Activated naive CD4-positive, alpha-beta T cell treated with anti-CD3 and anti-CD28 coated beads, Interleukin-2, amount 50 U/mL, for 24 hours (primary cell): ENCODE results near the gene PLBD2.

Experiments used
- H3K27ac Mint-ChIP-seq: one replicate; pipeline ENCODE4 v1.8.0; 2021; ENCODE audit warnings: mild to moderate bottlenecking, mixed read lengths
- H3K27me3 Mint-ChIP-seq: one replicate; pipeline ENCODE4 v1.8.0; 2021; ENCODE audit warnings: mixed read lengths
- H3K36me3 Mint-ChIP-seq: one replicate; pipeline ENCODE4 v1.8.0; 2021; ENCODE audit warnings: mixed read lengths
- H3K4me1 Mint-ChIP-seq: one replicate; pipeline ENCODE4 v1.8.0; 2021; ENCODE audit warnings: mixed read lengths
- H3K4me3 Mint-ChIP-seq: one replicate; pipeline ENCODE4 v1.8.0; 2021; ENCODE audit warnings: mild to moderate bottlenecking, mixed read lengths
- H3K9me3 Mint-ChIP-seq: one replicate; pipeline ENCODE4 v1.8.0; 2021; ENCODE audit warnings: mixed read lengths

Gene PLBD2

DNA sequence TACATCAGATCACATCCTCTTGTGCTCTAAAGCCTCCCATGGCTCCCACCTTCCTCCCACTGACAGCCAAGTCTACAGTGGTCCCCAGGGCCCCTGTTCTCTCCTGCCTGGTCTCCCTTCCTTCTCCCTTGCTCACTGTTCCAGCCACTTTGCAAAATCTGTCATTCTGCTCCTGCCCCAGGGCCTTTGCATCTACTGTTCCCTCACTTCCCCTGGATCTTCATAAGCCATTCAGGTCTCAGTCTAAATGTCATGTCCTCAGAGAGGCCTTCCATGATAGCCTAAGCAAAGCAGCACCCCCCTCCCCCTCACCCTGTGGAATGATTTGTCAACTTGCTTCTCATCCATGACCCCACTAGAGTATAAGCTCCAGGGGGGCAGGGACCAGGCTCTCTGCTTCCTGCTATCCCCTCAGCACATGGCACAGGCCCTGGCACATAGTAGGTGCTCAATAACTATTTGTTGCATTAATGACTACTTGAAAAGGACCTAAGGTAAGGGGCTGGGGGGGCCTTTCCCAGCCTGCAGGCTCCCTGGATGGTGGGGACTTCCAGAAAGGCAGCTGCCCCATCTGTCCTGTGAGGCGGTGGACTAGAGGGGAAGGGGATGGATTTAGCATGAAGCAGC lies 28.5 kb upstream of the PLBD2 start:
- peak overlapping the region; percentile 57 for H3K27ac Mint-ChIP-seq
- H3K9me3 Mint-ChIP-seq: no peaks in the 10 kb centered on the region
- no peaks in the 10 kb centered on the region for H3K27me3 Mint-ChIP-seq
- peaks cover 19% of the 10 kb centered on the region for H3K36me3 Mint-ChIP-seq
- peaks cover 69% of the 10 kb centered on the region for H3K4me1 Mint-ChIP-seq
- no peak overlapping the region for H3K4me3 Mint-ChIP-seq

DNA sequence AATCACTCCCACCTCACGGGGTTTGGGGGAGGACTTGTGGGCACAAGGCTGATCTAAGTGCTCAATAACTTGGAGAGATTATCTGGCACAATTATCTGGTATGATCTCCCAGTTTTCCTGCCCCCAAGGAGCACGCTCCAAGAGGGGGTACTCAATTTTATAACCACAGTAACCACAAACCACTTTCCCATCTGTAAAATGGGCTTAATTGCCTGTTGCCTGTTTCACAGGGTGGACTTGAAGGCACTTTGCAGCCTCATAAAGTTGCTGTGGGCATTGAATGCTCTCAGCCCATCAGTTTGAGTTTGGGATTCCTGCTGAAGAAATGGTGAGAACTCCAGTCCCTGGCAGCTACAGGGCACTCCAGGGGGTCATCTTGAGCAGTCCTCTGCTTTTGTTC lies 27.9 kb upstream of the PLBD2 start:
- Mint-ChIP-seq H3K4me3 (no peak overlapping the region), H3K36me3 (peaks cover 17% of the 10 kb centered on the region), H3K4me1 (peaks cover 66% of the 10 kb centered on the region), H3K27me3 (no peaks in the 10 kb centered on the region), H3K9me3 (no peaks in the 10 kb centered on the region), H3K27ac (peak overlapping the region; percentile 72)

DNA sequence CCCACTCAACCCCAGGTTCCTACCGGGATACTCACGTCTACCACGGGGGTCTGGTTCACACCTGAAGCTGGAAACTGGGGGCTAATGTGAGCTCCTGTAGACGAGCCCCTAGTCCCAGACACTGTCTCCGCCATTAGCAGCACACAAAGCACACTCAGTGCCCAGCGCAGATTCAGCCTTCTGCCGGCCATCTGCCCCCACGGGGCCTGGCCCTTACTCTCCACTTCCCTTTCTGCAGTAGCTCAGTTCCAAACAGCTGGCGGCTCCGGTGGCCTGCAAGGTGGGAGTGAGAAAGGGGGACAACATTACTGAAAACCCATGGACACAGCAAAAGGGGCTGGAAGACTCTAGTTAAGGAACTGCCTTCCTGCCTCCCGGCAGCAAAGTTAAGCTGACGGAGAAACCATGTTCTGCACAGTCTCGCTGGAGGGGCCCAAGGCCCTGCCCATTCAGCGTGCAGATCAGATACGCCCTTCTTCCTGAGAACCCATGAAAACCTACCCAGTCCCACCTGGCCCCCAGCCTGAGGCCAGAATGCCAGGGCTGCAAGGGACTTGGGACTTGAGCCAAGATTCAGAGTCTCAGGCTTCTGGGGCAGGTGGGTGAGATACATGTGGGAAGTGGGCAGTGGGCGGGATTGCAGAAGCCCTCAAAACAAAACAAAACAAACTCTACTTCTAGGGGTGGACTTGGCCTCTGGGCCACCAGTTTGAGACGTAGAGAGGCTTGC lies 25.5 kb upstream of the PLBD2 start:
- H3K27ac Mint-ChIP-seq: peak overlapping the region; percentile 30
- H3K36me3 Mint-ChIP-seq: peaks cover 12% of the 10 kb centered on the region
- no peaks in the 10 kb centered on the region for H3K27me3 Mint-ChIP-seq
- H3K4me1 Mint-ChIP-seq: peaks cover 59% of the 10 kb centered on the region
- peak overlapping the region; percentile 97 for H3K4me3 Mint-ChIP-seq
- H3K9me3 Mint-ChIP-seq: no peaks in the 10 kb centered on the region

DNA sequence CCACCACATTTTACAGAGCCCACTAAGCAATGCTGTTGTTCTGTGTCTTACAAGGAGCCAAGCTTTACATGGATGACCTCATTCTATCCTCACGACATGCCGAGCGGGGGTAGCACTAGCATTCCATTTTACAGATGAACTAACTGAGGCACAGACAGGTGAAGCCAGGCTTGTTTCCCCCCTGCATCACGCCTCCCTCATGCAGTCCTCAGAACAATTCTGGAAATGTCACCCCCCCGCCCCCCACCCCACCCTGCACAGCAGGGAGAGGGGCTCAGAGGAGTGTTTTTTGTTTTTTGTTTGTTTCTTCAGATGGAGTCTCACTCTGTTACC lies 25.0 kb upstream of the PLBD2 start:
- peaks cover 55% of the 10 kb centered on the region for H3K4me1 Mint-ChIP-seq
- H3K27me3 Mint-ChIP-seq: no peaks in the 10 kb centered on the region
- no peak overlapping the region for H3K27ac Mint-ChIP-seq
- no peaks in the 10 kb centered on the region for H3K9me3 Mint-ChIP-seq
- H3K36me3 Mint-ChIP-seq: peaks cover 10% of the 10 kb centered on the region
- H3K4me3 Mint-ChIP-seq: peak overlapping the region; percentile 97

DNA sequence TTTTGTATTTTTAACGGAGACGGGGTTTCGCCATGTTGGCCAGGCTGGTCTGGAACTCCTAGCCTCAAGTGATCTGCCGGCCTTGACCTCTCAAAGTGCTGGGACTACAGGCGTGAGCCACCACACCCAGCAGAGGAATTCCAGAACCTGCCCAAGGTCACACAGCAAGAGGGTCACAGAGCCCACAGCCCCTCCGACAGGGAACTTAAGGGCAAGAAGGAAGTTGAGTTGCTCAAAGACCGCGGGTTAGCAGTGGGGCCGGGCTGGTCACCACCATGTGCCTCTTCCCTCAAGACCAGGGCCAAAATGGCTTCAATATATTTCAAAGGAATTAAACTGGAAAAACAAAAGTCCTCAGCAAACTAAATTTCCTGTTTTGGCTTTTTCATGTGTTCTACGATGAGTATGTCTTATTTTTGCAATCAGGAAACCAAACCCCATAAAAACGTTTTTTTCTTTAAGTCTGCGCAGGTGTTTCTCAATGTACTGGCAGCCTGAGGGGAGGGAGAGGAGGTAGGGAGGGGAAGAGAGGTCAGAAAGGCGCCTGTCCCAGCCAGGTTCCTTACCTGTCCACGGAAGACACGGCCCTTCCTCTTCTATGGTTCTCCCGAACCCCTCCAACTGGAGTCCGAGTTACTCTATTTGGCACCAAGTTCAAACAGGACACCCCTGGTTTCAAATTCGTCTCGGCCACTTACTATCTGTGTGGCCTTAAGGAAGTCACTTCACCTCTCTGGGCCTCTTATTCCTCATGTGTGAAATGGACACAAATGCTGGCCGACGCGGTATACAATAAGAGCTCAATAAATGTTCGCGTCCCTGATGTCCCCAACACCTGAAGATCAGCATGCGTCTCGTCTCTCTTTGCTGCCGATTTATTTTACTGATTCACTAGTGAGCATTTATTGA lies 24.3 kb upstream of the PLBD2 start:
- peaks cover 47% of the 10 kb centered on the region for H3K4me1 Mint-ChIP-seq
- peaks cover 8% of the 10 kb centered on the region for H3K36me3 Mint-ChIP-seq
- peak overlapping the region; percentile 83 for H3K27ac Mint-ChIP-seq
- no peaks in the 10 kb centered on the region for H3K27me3 Mint-ChIP-seq
- H3K4me3 Mint-ChIP-seq: peak overlapping the region; percentile 97
- H3K9me3 Mint-ChIP-seq: no peaks in the 10 kb centered on the region

DNA sequence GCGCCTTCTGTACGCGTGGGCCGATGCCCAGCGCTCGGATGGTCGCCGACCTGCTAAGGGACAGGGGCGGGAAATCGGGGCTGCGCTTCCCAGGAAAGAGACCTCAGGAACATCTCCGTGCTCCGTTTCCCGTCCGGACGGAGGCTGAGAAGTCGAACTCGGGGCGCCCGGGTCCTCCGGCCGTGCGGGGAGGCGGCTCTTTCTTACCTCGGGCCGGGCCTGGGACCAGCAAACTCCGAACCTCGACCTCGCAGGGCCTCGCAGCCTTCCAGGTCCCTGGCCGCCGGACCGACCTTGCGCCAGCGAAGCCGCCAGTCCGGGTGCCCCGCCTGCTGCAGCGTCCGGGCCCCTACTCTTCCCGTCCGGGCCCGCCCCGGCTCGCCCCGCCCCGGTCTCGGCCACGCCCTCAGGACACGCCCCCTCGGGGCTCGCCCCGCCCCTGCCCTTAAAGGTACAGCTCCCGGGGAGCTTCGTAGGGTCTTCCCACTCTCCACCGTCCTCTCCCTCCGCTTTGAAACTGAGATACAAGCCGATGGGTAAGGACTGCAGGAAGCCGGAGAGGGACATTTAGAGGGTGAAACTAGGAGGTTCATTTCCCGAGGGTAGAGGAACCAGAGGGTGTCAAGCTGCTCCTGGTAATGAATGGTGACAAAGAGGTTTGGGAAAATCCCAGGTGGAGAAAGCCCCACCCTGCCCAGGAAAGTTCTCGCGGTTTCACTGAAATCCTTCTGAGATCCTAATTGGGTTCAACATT lies 23.4 kb upstream of the PLBD2 start, which contains the start of gene SLC8B1:
Gene SLC8B1, minus strand, starts transcription at position 324 of the 754 bp plus-strand sequence. CDS start 2,231 bp downstream, outside the sequence.
- H3K9me3 Mint-ChIP-seq: no peaks in the 10 kb centered on the region
- peak within 1 kb of the TSS; percentile 97 for H3K4me3 Mint-ChIP-seq
- H3K4me1 Mint-ChIP-seq: peaks cover 39% of the 10 kb centered on the region
- H3K27ac Mint-ChIP-seq: peak within 1 kb of the TSS; percentile 83
- peaks cover 6% of the 10 kb centered on the region for H3K36me3 Mint-ChIP-seq
- no peaks in the 10 kb centered on the region for H3K27me3 Mint-ChIP-seq

DNA sequence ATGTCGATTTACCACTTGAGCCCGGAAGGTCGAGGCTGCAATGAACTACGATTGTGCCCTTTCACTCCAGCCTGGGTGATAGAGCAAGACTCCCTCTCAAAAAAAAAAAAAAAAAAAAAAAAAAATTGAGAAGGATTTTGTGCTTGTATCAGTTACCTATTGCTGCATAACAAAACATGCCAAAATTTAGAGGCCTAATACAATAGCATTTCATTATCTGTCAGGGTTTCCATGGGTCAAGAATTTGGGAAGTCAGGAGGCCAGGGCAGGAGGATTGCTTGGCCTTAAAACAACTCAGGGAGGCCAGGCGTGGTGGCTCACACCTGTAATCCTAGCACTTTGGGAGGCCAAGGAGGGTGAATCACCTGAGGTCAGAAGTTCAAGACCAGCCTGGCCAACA lies 18.8 kb upstream of the PLBD2 start:
- H3K27ac Mint-ChIP-seq: no peak overlapping the region
- peaks cover 4% of the 10 kb centered on the region for H3K4me1 Mint-ChIP-seq
- no peak overlapping the region for H3K4me3 Mint-ChIP-seq
- no peaks in the 10 kb centered on the region for H3K27me3 Mint-ChIP-seq
- H3K36me3 Mint-ChIP-seq: no peaks in the 10 kb centered on the region
- no peaks in the 10 kb centered on the region for H3K9me3 Mint-ChIP-seq

DNA sequence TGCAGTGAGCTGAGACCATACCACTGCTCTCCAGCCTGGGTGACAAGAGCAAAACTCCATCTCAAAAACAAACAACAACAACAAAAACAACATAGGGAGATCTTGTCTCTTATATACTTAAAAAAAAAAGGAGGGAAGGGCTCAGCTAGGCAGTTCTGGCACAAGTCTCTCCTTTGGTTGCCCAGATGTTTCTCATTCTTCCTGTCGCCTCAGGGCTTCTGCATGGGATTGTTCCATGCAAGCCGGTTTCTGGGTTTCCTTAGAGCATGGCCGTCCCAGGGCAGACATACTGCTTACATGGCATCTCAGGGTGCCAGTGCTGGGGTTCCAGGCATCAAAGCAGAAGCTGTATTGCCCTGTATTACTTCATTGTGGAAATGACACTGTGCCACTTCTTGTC lies 18.3 kb upstream of the PLBD2 start:
- Mint-ChIP-seq H3K27me3 (no peaks in the 10 kb centered on the region), H3K9me3 (no peaks in the 10 kb centered on the region), H3K4me3 (no peak overlapping the region), H3K4me1 (peaks cover 3% of the 10 kb centered on the region), H3K27ac (no peak overlapping the region), H3K36me3 (no peaks in the 10 kb centered on the region)

DNA sequence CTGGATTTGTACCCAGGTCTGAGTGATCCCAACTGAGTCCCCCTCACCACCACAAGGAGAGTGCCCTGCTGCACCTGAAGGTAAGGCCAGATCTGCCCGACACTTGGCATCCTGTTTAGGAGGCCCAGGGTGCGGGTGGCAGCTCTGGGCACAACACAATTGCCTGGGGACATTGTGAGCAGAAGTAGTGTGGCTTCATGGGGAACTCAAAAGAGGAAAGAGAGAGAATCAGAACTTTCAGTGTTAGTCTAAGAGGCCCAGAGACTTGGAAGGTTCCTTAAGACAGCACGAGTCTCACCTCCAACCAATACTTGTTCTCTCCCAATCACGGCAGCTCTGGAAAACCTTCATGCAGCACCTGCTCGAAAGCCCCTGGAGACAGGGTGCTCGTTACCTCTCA lies 16.9 kb upstream of the PLBD2 start:
- H3K9me3 Mint-ChIP-seq: no peaks in the 10 kb centered on the region
- H3K36me3 Mint-ChIP-seq: no peaks in the 10 kb centered on the region
- no peaks in the 10 kb centered on the region for H3K27me3 Mint-ChIP-seq

DNA sequence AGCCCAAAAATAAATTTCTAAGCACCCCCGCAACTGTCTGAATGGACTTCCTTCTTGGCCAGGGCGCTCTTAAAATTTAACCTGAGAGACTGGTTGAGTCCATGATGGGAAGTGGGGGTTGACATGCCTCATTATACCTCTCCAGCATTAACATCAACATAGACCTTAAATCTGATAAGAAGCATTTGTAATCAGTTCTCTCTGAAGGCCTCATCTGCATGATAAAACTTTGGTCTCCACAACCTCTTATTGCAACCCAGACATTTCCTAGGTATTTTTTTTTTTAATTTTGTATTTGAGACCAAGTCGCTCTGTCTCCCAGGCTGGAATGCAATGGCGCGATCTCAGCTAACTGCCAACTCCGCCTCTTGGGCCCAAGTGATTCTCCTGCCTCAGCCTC lies 13.1 kb upstream of the PLBD2 start:
- H3K36me3 Mint-ChIP-seq: no peaks in the 10 kb centered on the region
- no peak overlapping the region for H3K27ac Mint-ChIP-seq
- H3K4me3 Mint-ChIP-seq: no peak overlapping the region
- H3K9me3 Mint-ChIP-seq: no peaks in the 10 kb centered on the region
- H3K4me1 Mint-ChIP-seq: no peaks in the 10 kb centered on the region
- peaks cover 2% of the 10 kb centered on the region for H3K27me3 Mint-ChIP-seq

More for the DNA sequence above, 16.9 kb upstream of the PLBD2 start:
- no peaks in the 10 kb centered on the region for H3K4me1 Mint-ChIP-seq
- H3K4me3 Mint-ChIP-seq: no peak overlapping the region
- no peak overlapping the region for H3K27ac Mint-ChIP-seq

DNA sequence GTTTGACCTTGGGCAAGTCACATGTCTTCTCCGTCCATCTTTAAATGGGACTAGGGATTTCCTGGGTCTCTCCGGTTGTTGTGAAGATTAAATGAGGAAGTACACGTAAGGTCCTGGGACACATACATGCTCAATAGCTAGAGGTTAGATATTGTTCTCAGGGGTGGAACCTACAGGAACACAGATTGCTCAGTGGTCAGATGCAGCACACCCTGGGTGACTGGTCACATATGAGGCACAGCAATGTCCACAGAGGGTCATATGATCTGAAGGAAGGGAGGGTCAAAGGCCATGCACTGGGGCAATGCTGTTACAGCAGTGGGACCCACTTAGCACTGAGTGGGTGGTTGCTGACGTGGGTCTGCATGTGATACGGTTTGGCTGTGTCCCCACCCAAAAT lies 12.0 kb upstream of the PLBD2 start:
- no peak overlapping the region for H3K4me3 Mint-ChIP-seq
- peaks cover 4% of the 10 kb centered on the region for H3K27me3 Mint-ChIP-seq
- H3K36me3 Mint-ChIP-seq: no peaks in the 10 kb centered on the region
- H3K4me1 Mint-ChIP-seq: no peaks in the 10 kb centered on the region
- H3K9me3 Mint-ChIP-seq: no peaks in the 10 kb centered on the region
- H3K27ac Mint-ChIP-seq: no peak overlapping the region

DNA sequence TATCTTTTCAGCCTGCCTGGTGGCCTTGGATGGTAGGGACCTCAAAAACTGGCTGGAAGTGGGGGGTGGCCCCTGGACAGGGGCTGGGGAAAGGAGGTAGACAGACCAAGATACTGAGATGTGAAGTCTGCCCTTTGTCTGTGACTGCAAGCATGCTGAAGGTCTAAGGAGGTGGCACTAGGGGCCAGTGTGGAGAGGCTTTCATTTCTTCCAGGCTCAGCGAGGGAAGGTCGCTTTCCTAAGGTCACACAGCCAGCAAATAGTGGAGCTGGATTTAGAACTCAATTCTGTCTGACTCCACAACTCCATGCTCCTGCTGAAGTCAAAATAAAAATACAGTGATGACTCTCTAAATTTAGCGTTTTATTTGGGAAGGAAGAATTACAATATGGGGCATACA lies 11.3 kb upstream of the PLBD2 start:
- Mint-ChIP-seq H3K36me3 (no peaks in the 10 kb centered on the region), H3K27me3 (peaks cover 4% of the 10 kb centered on the region), H3K4me1 (no peaks in the 10 kb centered on the region), H3K9me3 (no peaks in the 10 kb centered on the region), H3K27ac (no peak overlapping the region), H3K4me3 (no peak overlapping the region)

DNA sequence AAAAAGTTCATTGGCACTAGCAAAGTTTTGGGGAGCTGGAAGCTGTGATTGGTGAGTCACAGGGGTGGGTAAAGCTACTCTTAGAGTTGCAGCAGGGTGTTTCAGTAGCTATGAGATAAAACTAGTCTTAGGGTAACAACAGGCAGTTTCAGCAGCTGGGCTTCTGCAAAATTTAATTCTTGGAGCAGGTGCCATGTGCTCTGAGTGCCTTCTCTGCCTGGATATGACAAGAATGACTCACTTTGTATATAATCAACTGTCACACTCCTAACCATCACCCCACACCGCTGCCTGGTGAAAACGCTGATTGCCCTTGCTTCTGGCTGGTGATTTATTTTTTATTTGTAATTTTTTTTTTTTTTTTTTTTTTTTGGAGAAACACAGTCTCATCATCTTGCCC lies 10.5 kb upstream of the PLBD2 start:
- no peak overlapping the region for H3K4me3 Mint-ChIP-seq
- H3K4me1 Mint-ChIP-seq: peaks cover 4% of the 10 kb centered on the region
- H3K27ac Mint-ChIP-seq: no peak overlapping the region
- H3K27me3 Mint-ChIP-seq: peaks cover 4% of the 10 kb centered on the region
- H3K36me3 Mint-ChIP-seq: no peaks in the 10 kb centered on the region
- no peaks in the 10 kb centered on the region for H3K9me3 Mint-ChIP-seq

DNA sequence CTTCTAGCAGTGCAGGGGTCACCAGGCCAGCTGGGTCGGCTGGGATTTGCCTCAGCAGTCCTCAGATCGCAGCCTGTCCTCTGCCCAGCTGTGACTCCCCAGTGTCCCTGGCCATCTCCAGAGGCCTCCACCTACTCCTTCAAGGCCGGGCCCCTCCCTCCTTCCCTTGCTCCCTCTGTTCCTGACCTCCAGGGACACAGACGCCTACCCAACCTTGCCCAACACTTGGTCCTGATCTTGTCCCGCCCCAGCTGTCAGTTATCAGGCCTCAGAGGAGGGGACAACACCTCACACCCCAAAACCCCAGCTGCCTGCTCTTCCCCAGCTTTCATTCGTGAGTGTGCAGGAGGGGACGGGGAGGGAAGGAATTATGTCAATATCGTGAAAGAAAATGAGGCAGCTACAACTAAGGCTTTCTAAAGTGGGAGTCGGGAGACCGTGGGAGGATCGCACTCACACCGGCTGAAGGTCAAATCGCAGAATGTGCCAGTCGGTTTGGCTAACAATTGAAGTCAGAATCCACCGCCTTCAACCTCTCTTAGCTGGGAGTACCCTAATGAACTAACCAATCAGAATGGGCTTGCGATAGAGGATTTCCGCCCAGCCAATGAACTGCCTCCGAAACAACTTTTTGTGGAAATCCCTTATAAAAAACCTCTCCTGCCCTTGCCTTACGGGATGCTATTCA lies 9.4 kb upstream of the PLBD2 start:
- Mint-ChIP-seq H3K4me1 (peaks cover 4% of the 10 kb centered on the region), H3K27ac (no peak overlapping the region), H3K4me3 (no peak overlapping the region), H3K27me3 (peaks cover 4% of the 10 kb centered on the region), H3K9me3 (no peaks in the 10 kb centered on the region), H3K36me3 (no peaks in the 10 kb centered on the region)

DNA sequence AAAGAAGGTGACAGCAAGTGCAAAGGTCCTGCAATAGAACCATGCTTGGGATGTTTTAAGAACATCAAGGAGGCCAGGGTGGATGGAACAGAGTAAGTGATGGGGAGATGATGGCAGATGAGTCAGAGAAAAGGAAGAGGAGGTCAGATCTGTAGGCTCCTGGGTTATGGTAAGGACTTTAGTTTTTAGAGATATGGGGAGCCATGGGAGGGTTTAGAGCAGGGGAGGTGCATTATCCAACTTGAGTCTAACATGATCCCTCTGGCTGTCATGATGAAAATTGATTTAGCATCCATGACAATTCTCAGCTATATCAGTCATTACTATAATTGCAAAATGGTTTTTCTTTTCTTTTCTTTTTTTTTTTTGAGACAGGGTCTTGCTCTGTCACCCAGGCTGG lies 7.3 kb upstream of the PLBD2 start:
- Mint-ChIP-seq H3K36me3 (no peaks in the 10 kb centered on the region), H3K27ac (no peak overlapping the region), H3K9me3 (no peaks in the 10 kb centered on the region), H3K27me3 (peaks cover 4% of the 10 kb centered on the region), H3K4me1 (peaks cover 4% of the 10 kb centered on the region), H3K4me3 (no peak overlapping the region)
